SU-DHL-6 (cell line): ENCODE results near the gene ERP29.

Source experiments
- H2AFZ ChIP-seq: fragments of 200-600 bp; sonication (generic); 2 replicates; pipeline ENCODE4 v1.6.1; 2014; ENCODE audit warnings: low read depth, mild to moderate bottlenecking, moderate library complexity, mixed read lengths, antibody characterized with exemption, low read length; ENCODE audit not compliant: severe bottlenecking
- H3F3A ChIP-seq: fragments of 200-600 bp; shearing (Covaris generic); 2 replicates; pipeline ENCODE4 v1.6.0; 2016; ENCODE audit warnings: antibody characterized with exemption, mild to moderate bottlenecking; ENCODE audit not compliant: insufficient read depth
- H3K27ac ChIP-seq: fragments of 200-600 bp; sonication (generic); 2 replicates; pipeline ENCODE4 v1.5.1; 2016; ENCODE audit warnings: low read depth, mild to moderate bottlenecking, low read length, moderate library complexity, mixed read lengths
- H3K27me3 ChIP-seq: fragments of 200-600 bp; sonication (generic), shearing (Covaris generic); 2 replicates; pipeline ENCODE4 v1.6.0; 2014; ENCODE audit warnings: mild to moderate bottlenecking, low read length
- H3K36me3 ChIP-seq: fragments of 200-600 bp; sonication (generic); 2 replicates; pipeline ENCODE4 v1.6.1; 2014; ENCODE audit warnings: mild to moderate bottlenecking, low read length, mixed read lengths
- H3K4me2 ChIP-seq: fragments of 300-600, 200-600 bp; shearing (Covaris generic), sonication (generic); 2 replicates; pipeline ENCODE4 v1.6.0; 2014; ENCODE audit warnings: low read length, low read depth, mild to moderate bottlenecking; ENCODE audit not compliant: poor library complexity, severe bottlenecking
- H3K4me3 ChIP-seq: fragments of 200-600 bp; sonication (generic); 2 replicates; pipeline ENCODE4 v1.5.1; 2014; ENCODE audit warnings: antibody characterized with exemption, low read length, mild to moderate bottlenecking, mixed read lengths; ENCODE audit not compliant: insufficient read depth, poor library complexity, severe bottlenecking
- H3K79me2 ChIP-seq: fragments of 200-600 bp; sonication (generic); 2 replicates; pipeline ENCODE4 v1.6.1; 2014; ENCODE audit warnings: mild to moderate bottlenecking, low read length, moderate library complexity; ENCODE audit not compliant: insufficient read depth
- H3K9ac ChIP-seq: fragments of 200-600 bp; sonication (generic); 2 replicates; pipeline ENCODE4 v1.7.0; 2014; ENCODE audit warnings: mild to moderate bottlenecking, low read length
- H3K9me2 ChIP-seq: fragments of 200-600 bp; sonication (generic); replicated peaks from 2 replicates; pipeline ENCODE4 v1.6.1; 2014; ENCODE audit warnings: low read length; ENCODE audit not compliant: insufficient read depth
- H3K9me3 ChIP-seq: fragments of 200-600 bp; sonication (generic); 2 replicates; pipeline ENCODE4 v1.6.1; 2014; ENCODE audit warnings: low read length, mixed read lengths; ENCODE audit not compliant: insufficient read depth
- H4K20me1 ChIP-seq: fragments of 200-600 bp; sonication (generic); 2 replicates; pipeline ENCODE4 v1.6.1; 2014; ENCODE audit warnings: low read depth, mild to moderate bottlenecking, antibody characterized with exemption, low read length, moderate library complexity, mixed read lengths
- EZH2phosphoT487 ChIP-seq: fragments of 200-600 bp; sonication (generic), shearing (Covaris generic); conservative IDR thresholded peaks from 2 replicates; pipeline ENCODE4 v1.6.1; 2018; ENCODE audit warnings: mild to moderate bottlenecking, antibody characterized with exemption, low read length, moderate library complexity, mixed read lengths
- TF ChIP-seq, protein P1 (sequence below): fragments of 200-600 bp; sonication (generic); IDR thresholded peaks from one replicate; pipeline ENCODE4 v1.5.1; 2017; ENCODE audit warnings: antibody characterized with exemption, mild to moderate bottlenecking, low read length, moderate library complexity; ENCODE audit not compliant: insufficient read depth, poor library complexity, severe bottlenecking

The ERP29 gene

DNA sequence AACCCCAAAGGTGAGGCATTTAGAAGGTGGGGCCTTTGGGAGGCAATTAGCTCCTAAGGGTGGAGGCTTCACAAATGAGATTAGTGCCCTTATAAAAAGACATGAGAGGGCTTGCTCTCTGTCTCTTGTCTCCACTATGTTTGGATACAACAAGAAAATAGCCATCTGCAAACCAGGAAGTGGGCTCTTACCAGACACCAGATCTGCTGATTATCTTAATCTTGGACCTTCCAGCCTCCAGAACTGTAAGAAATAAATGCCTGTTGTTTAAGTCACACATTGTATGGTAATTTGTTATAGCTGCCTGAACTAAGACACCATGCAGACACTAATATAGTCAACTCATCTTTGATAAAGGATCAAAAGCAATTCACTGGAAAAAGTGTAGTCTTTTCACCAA, 34.7 kb upstream of the ERP29 start:
- Histone ChIP-seq H3K79me2 (no peaks in the 10 kb centered on the region), H2AFZ (no peak overlapping the region)

DNA sequence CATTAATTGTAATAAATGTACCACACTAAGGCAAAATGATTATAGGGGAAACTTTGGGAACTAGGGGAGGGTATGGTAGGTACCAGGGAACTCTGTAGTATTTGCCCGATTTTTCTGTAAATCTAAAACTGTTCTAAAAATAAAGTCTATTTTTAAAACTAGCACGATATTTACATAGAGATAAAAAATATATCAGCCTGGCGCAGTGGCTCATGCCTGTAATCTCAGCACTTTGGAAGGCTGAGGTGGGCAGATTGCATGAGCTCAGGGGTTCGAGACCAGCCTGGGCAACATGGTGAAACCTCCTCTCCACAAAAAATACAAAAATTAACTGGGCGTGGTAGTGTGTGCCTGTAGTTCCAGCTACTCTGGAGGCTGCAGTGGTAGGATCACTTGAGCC, 32.6 kb upstream of the ERP29 start:
- Histone ChIP-seq H2AFZ (no peak overlapping the region), H3K27me3 (no peaks in the 10 kb centered on the region), H3K36me3 (0 out of 2 replicates have a peak, but pooled peaks cover 2% of the 10 kb centered on the region), H3K4me3 (no peak overlapping the region), H3K9me2 (no peaks in the 10 kb centered on the region), H4K20me1 (no peaks in the 10 kb centered on the region; the same call in 1 of the 2 replicates), H3K79me2 (no peaks in the 10 kb centered on the region), H3K9me3 (no peaks in the 10 kb centered on the region), H3K4me2 (no peak overlapping the region), H3K9ac (no peak overlapping the region), H3K27ac (no peak overlapping the region), H3F3A (no peaks in the 10 kb centered on the region; the same call in 1 of the 2 replicates)
- no peak for TF ChIP-seq EZH2phosphoT487
- TF ChIP-seq, protein P1, sequence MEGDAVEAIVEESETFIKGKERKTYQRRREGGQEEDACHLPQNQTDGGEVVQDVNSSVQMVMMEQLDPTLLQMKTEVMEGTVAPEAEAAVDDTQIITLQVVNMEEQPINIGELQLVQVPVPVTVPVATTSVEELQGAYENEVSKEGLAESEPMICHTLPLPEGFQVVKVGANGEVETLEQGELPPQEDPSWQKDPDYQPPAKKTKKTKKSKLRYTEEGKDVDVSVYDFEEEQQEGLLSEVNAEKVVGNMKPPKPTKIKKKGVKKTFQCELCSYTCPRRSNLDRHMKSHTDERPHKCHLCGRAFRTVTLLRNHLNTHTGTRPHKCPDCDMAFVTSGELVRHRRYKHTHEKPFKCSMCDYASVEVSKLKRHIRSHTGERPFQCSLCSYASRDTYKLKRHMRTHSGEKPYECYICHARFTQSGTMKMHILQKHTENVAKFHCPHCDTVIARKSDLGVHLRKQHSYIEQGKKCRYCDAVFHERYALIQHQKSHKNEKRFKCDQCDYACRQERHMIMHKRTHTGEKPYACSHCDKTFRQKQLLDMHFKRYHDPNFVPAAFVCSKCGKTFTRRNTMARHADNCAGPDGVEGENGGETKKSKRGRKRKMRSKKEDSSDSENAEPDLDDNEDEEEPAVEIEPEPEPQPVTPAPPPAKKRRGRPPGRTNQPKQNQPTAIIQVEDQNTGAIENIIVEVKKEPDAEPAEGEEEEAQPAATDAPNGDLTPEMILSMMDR = no peak

More for the DNA sequence above, 34.7 kb upstream of the ERP29 start:
- no peak overlapping the region for H3K4me2 ChIP-seq
- no peaks in the 10 kb centered on the region; the same call in 1 of the 2 replicates for H4K20me1 ChIP-seq
- H3K9me3 ChIP-seq = no peaks in the 10 kb centered on the region
- no peaks in the 10 kb centered on the region; the same call in 1 of the 2 replicates for H3F3A ChIP-seq
- H3K9ac ChIP-seq = no peak overlapping the region
- TF ChIP-seq EZH2phosphoT487 = no peak
- TF ChIP-seq, protein P1 = no peak
- H3K27ac ChIP-seq = no peak overlapping the region
- H3K4me3 ChIP-seq = no peak overlapping the region
- 0 out of 2 replicates have a peak, but pooled peaks cover 2% of the 10 kb centered on the region for H3K36me3 ChIP-seq
- H3K27me3 ChIP-seq = no peaks in the 10 kb centered on the region
- H3K9me2 ChIP-seq = no peaks in the 10 kb centered on the region

DNA sequence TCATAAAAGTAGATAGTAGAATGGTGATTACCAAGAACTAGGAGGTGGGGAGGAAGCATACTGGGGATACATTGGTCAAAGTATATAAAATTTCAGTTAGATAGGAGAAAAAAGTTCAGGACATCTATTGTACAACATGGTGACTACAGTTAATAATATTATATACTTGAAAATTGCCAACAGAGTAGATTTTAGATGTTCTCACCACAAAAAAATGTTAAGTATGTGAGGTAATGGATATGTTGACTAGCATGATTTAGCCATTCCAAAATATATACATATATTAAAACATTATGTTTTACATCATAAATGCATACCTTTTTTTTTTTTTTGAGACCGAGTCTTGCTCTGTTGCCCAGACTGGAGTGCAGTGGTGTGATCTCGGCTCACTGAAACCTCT, 31.2 kb upstream of the ERP29 start:
- H3K9me2 ChIP-seq = no peaks in the 10 kb centered on the region
- H2AFZ ChIP-seq = no peak overlapping the region
- no peak overlapping the region for H3K4me3 ChIP-seq
- H3K27ac ChIP-seq = no peak overlapping the region
- no peaks in the 10 kb centered on the region for H3K9me3 ChIP-seq
- no peaks in the 10 kb centered on the region; the same call in 1 of the 2 replicates for H4K20me1 ChIP-seq
- no peak overlapping the region for H3K4me2 ChIP-seq
- 0 out of 2 replicates have a peak, but pooled peaks cover 2% of the 10 kb centered on the region for H3K36me3 ChIP-seq
- no peaks in the 10 kb centered on the region for H3K27me3 ChIP-seq
- no peak overlapping the region for H3K9ac ChIP-seq
- H3F3A ChIP-seq = no peaks in the 10 kb centered on the region; the same call in 1 of the 2 replicates
- H3K79me2 ChIP-seq = no peaks in the 10 kb centered on the region
- no peak for TF ChIP-seq EZH2phosphoT487
- TF ChIP-seq, protein P1 = no peak
